WTC11 (cell line): ENCODE data around the gene CD96. TPM values are rescaled to one million over a fixed set of nuclear protein-coding genes. Genes with fewer than 3 reads are reported as not detected.
A peak's percentile ranks its signal among the peaks of the same experiment; 100 is the strongest.

ENCODE experiments used
- ATAC-seq: fragments of 200-7000 bp; cut with Tn5 transposase; 2 replicates; pipeline ENCODE4 v1.10.0; 2021; ENCODE audit warnings: mild to moderate bottlenecking, moderate library complexity
- CTCF ChIA-PET: fragments of 300-600 bp; sonication (Branson Sonifier 250); formaldehyde crosslinking; loops from one replicate; lab custom pipeline; 2021; ENCODE audit warnings: antibody characterized with exemption; lab: Charles Lee
- POLR2A ChIA-PET: fragments of 350-600 bp; sonication (Branson Sonifier 250); formaldehyde crosslinking; loops from one replicate; lab custom pipeline; 2021; ENCODE audit warnings: antibody characterized with exemption; lab: Charles Lee
- DNase-seq: peaks from one replicate; pipeline ENCODE4 v3.0.0; 2021; ENCODE audit warnings: low spot score
- H3K27ac Mint-ChIP-seq: 2 replicates; pipeline ENCODE4 v1.8.0; 2021; ENCODE audit warnings: mixed read lengths
- H3K27me3 Mint-ChIP-seq: 2 replicates; pipeline ENCODE4 v1.8.0; 2021; ENCODE audit warnings: low read depth, mild to moderate bottlenecking, moderate library complexity, mixed read lengths
- H3K36me3 Mint-ChIP-seq: 2 replicates; pipeline ENCODE4 v1.8.0; 2021; ENCODE audit warnings: mixed read lengths
- H3K4me1 Mint-ChIP-seq: 2 replicates; pipeline ENCODE4 v1.8.0; 2022; ENCODE audit warnings: mixed read lengths
- H3K4me3 Mint-ChIP-seq: 2 replicates; pipeline ENCODE4 v1.8.0; 2021; ENCODE audit warnings: mild to moderate bottlenecking, moderate library complexity, mixed read lengths
- H3K9me3 Mint-ChIP-seq: 2 replicates; pipeline ENCODE4 v1.8.0; 2021; ENCODE audit warnings: mixed read lengths
- ARID4B ChIP-seq: sonication (generic); formaldehyde crosslinking; IDR thresholded peaks from 2 replicates; pipeline ENCODE4 v1.8.0; 2023; ENCODE audit warnings: missing genetic modification reagents, mild to moderate bottlenecking, borderline replicate concordance
- CREB1 ChIP-seq: sonication (generic); formaldehyde crosslinking; IDR thresholded peaks from 2 replicates; pipeline ENCODE4 v1.8.0; 2023; ENCODE audit warnings: mild to moderate bottlenecking, missing genetic modification reagents
- CTCF ChIP-seq: fragments of 200-600 bp; IDR thresholded peaks from 2 replicates; pipeline ENCODE4 v1.8.0; 2022; ENCODE audit warnings: antibody characterized with exemption
- E2F5 ChIP-seq: sonication (generic); formaldehyde crosslinking; IDR thresholded peaks from 2 replicates; pipeline ENCODE4 v1.8.1; 2022; ENCODE audit warnings: mild to moderate bottlenecking, moderate library complexity, missing genetic modification reagents
- FOXK1 ChIP-seq: sonication (generic); formaldehyde crosslinking; IDR thresholded peaks from 2 replicates; pipeline ENCODE4 v1.8.0; 2022; ENCODE audit warnings: mild to moderate bottlenecking, moderate library complexity, missing genetic modification reagents
- IRF1 ChIP-seq: sonication (generic); formaldehyde crosslinking; IDR thresholded peaks from 2 replicates; pipeline ENCODE4 v1.8.0; 2023; ENCODE audit warnings: missing genetic modification reagents
- JAZF1 ChIP-seq: fragments of 250-450 bp; sonication (Bioruptor Pico); IDR thresholded peaks from 2 replicates; pipeline ENCODE4 v1.9.0; 2021; ENCODE audit warnings: moderate library complexity, mild to moderate bottlenecking, inconsistent platforms
- JUN ChIP-seq: sonication (generic); formaldehyde crosslinking; IDR thresholded peaks from 2 replicates; pipeline ENCODE4 v1.8.0; 2023; ENCODE audit warnings: mild to moderate bottlenecking, missing genetic modification reagents
- MLX ChIP-seq: sonication (generic); formaldehyde crosslinking; IDR thresholded peaks from 2 replicates; pipeline ENCODE4 v1.8.1; 2023; ENCODE audit warnings: mild to moderate bottlenecking, missing genetic modification reagents, moderate library complexity
- NFYB ChIP-seq: sonication (generic); formaldehyde crosslinking; conservative IDR thresholded peaks from 2 replicates; pipeline ENCODE4 v1.8.0; 2022; ENCODE audit warnings: low read depth, missing genetic modification reagents
- RELA ChIP-seq: sonication (generic); formaldehyde crosslinking; IDR thresholded peaks from 2 replicates; pipeline ENCODE4 v1.8.1; 2022; ENCODE audit warnings: missing genetic modification reagents, mild to moderate bottlenecking, borderline replicate concordance
- SMAD3 ChIP-seq: sonication (generic); formaldehyde crosslinking; IDR thresholded peaks from 2 replicates; pipeline ENCODE4 v1.8.0; 2022; ENCODE audit warnings: missing genetic modification reagents, mild to moderate bottlenecking, borderline replicate concordance
- SP1 ChIP-seq: sonication (generic); formaldehyde crosslinking; conservative IDR thresholded peaks from 2 replicates; pipeline ENCODE4 v1.8.1; 2022; ENCODE audit warnings: missing genetic modification reagents
- ZBTB21 ChIP-seq: sonication (generic); formaldehyde crosslinking; IDR thresholded peaks from 2 replicates; pipeline ENCODE4 v1.8.1; 2023; ENCODE audit warnings: mild to moderate bottlenecking, missing genetic modification reagents, borderline replicate concordance
- ZBTB43 ChIP-seq: sonication (generic); formaldehyde crosslinking; IDR thresholded peaks from 2 replicates; pipeline ENCODE4 v1.8.1; 2023; ENCODE audit warnings: mild to moderate bottlenecking, missing genetic modification reagents
- ZNF219 ChIP-seq: sonication (generic); formaldehyde crosslinking; IDR thresholded peaks from 2 replicates; pipeline ENCODE4 v1.8.0; 2023; ENCODE audit warnings: missing genetic modification reagents, mild to moderate bottlenecking, borderline replicate concordance
- total RNA-seq: library from RNA; stranded (reverse); gene quantifications from 3 replicates; pipeline ENCODE4 v1.2.3, GENCODE V29; 2021
- TF ChIP-seq, protein P1 (sequence below): sonication (generic); formaldehyde crosslinking; IDR thresholded peaks from 2 replicates; pipeline ENCODE4 v1.8.0; 2022; ENCODE audit warnings: mild to moderate bottlenecking, missing genetic modification reagents

Gene CD96
- total RNA-seq, 1 experiment from 2014 or later, result 0.33 TPM

- TF ChIP-seq ARID4B (no peak), FOXK1 (no peak), E2F5 (no peak), JAZF1 (CRISPR knock-in tag) (no peak), SMAD3 (CRISPR knock-in tag) (no peak), NFYB (no peak)
- TF ChIP-seq, protein P1, sequence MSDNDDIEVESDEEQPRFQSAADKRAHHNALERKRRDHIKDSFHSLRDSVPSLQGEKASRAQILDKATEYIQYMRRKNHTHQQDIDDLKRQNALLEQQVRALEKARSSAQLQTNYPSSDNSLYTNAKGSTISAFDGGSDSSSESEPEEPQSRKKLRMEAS (CRISPR knock-in tag), result no peak
Observed at GRCh38 chr3:111618945-111619344, 76.9 kb downstream of the CD96 start (continued).

DNA sequence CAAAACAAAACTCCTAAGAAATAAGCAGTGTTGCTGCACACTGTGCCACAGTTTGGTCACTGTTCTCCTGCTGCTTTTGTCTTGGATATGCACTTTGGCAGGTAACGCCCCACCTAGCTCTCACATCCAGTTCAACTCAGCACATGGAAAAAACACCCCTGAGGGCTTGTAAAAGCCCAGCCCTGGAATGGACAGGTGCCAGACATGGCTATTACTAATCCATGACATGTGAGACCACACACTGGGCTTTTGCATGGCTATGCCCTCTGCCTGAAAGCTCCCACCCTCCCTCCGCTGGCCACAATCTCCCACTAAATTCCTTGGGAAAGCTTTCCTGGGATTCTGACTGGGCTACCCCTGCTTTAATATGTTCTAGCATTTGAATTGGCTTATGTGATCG lies 77.8 kb downstream of the CD96 start:
- peaks cover 14% of the 10 kb centered on the region for H3K9me3 Mint-ChIP-seq
- ATAC-seq, result no peak
- POLR2A ChIA-PET, result no interaction called here
- CTCF ChIA-PET, result no interaction called here
- no peaks in the 10 kb centered on the region for H3K27me3 Mint-ChIP-seq
- DNase-seq, result no peak
- no peak overlapping the region for H3K4me3 Mint-ChIP-seq
- TF ChIP-seq SP1 (CRISPR knock-in tag) (no peak), IRF1 (CRISPR knock-in tag) (no peak), RELA (CRISPR knock-in tag) (no peak), ZNF219 (CRISPR knock-in tag) (no peak), CREB1 (no peak), ZBTB43 (CRISPR knock-in tag) (no peak), ZBTB21 (no peak)
- no peak overlapping the region for H3K27ac Mint-ChIP-seq
- no peaks in the 10 kb centered on the region for H3K4me1 Mint-ChIP-seq
- peaks cover 5% of the 10 kb centered on the region; the same call in 1 of the 2 replicates for H3K36me3 Mint-ChIP-seq

DNA sequence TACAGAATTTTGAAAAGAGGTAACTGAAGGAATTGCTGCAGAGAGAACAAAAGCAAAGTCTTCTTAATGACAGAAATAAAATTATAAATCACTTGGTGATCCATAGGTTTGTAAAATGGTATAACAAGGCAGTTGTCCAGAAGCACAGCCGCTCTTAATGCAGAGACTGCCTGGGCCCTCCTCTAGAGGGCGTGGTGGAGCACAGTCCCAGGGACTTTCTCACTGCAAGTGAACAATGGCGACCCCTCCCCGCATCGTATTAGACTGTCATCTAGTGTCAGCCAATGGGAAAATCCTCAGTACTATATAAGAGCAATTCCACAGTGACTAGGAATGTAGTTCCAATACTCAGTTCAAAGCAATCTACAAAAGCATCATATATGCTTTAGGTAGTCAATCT lies 79.5 kb downstream of the CD96 start:
- POLR2A ChIA-PET, result no interaction called here
- no peak overlapping the region for H3K27ac Mint-ChIP-seq
- TF ChIP-seq MLX (CRISPR knock-in tag) (no peak), JUN (CRISPR knock-in tag) (no peak), CTCF (peak; percentile 65)
- H3K9me3 Mint-ChIP-seq, result peaks cover 14% of the 10 kb centered on the region
- H3K4me3 Mint-ChIP-seq, result no peak overlapping the region
- peaks cover 5% of the 10 kb centered on the region; the same call in 1 of the 2 replicates for H3K36me3 Mint-ChIP-seq
- H3K27me3 Mint-ChIP-seq, result no peaks in the 10 kb centered on the region
- no peaks in the 10 kb centered on the region for H3K4me1 Mint-ChIP-seq
- CTCF ChIA-PET, result no interaction called here
- DNase-seq (peak; percentile 86), ATAC-seq (peak; percentile 100)
